CD4-positive, alpha-beta T cell treated with Interleukin-15 for 4 hours (primary cell): ENCODE measurements around the gene RHCG.
"Not testable (repeated sequence)": the region's sequence is repeated elsewhere in the genome, so short reads cannot be mapped to it uniquely, and the experiment has no call there.

ENCODE experiments used
- DNase-seq: peaks from one replicate; pipeline ENCODE4 v3.0.0-alpha.2; 2020; ENCODE audit warnings: low spot score

Gene RHCG

GRCh38 chr15:89477411-89478242, 18.8 kb downstream of the RHCG start:
- DNase-seq: no peak

- DNase-seq: no peak
Observed at GRCh38 chr15:89475661-89476060, 20.7 kb downstream of the RHCG start.

GRCh38 chr15:89472785-89473256, 23.6 kb downstream of the RHCG start:
- DNase-seq: peak; percentile 1

- DNase-seq: no peak
Observed at GRCh38 chr15:89469426-89470096, 26.8 kb downstream of the RHCG start.

GRCh38 chr15:89468813-89469212, 27.6 kb downstream of the RHCG start:
- not testable (repeated sequence) for DNase-seq

GRCh38 chr15:89463113-89463512, 33.3 kb downstream of the RHCG start:
- no peak for DNase-seq

- DNase-seq: no peak
Observed at GRCh38 chr15:89462198-89462912, 34.0 kb downstream of the RHCG start.

GRCh38 chr15:89461386-89461785, 35.0 kb downstream of the RHCG start:
- DNase-seq: no peak

- DNase-seq: no peak
Observed at GRCh38 chr15:89460048-89460447, 36.3 kb downstream of the RHCG start.

GRCh38 chr15:89459271-89460038, 36.9 kb downstream of the RHCG start:
- no peak for DNase-seq

GRCh38 chr15:89458440-89458839, 37.9 kb downstream of the RHCG start:
- no peak for DNase-seq

- no peak for DNase-seq
Observed at GRCh38 chr15:89457086-89457485, 39.3 kb downstream of the RHCG start.

- DNase-seq: no peak
Observed at GRCh38 chr15:89455535-89455934, 40.8 kb downstream of the RHCG start.

GRCh38 chr15:89452330-89452836, 44.0 kb downstream of the RHCG start:
- no peak for DNase-seq

GRCh38 chr15:89451846-89452245, 44.5 kb downstream of the RHCG start:
- no peak for DNase-seq

GRCh38 chr15:89450076-89451006, 46.0 kb downstream of the RHCG start:
- DNase-seq: no peak

- no peak for DNase-seq
Observed at GRCh38 chr15:89448825-89449224, 47.6 kb downstream of the RHCG start.

- no peak for DNase-seq
Observed at GRCh38 chr15:89447676-89448075, 48.7 kb downstream of the RHCG start.

GRCh38 chr15:89446255-89446891, 50.0 kb downstream of the RHCG start:
- DNase-seq: no peak

GRCh38 chr15:89445518-89445917, 50.9 kb downstream of the RHCG start:
- no peak for DNase-seq
